ENCODE results near the gene VAV3.

The VAV3 gene

DNA sequence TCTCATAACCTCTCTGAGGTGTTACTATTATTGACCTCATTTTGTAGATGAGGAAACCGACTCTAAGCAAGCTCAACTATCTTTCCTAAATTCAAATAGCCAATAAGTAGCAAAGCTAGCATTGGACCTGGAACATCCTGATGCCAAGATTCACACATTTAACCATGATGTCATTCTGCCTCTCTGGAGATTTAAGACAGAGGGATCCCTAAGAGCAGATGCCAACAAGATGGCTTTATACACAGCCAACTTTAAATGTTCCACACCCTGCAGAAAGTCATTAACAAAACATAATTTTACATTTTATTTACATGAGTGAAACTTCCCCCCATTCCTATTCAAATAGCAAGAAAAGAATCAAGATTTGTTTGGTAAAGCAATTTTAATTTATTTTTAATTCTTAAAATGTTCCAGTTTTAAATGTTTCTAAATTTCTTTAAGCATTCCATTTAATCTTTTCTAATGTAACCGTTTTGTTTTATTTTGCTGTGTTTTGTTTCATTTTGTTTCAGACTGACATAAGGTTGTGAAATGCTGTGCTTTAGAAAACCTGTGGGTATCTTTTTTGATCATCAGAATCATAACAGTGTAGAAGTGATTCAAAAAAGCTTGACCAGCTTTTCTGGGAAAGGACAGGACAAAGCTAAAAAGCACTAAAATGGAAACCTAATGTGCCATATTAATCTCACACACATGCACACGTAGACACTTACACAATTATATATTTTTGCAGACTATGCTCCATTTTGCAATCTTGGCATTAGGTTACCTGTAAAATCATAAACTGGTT, 7.6 kb upstream of the VAV3 start:
- no peak for DNase-seq

DNA sequence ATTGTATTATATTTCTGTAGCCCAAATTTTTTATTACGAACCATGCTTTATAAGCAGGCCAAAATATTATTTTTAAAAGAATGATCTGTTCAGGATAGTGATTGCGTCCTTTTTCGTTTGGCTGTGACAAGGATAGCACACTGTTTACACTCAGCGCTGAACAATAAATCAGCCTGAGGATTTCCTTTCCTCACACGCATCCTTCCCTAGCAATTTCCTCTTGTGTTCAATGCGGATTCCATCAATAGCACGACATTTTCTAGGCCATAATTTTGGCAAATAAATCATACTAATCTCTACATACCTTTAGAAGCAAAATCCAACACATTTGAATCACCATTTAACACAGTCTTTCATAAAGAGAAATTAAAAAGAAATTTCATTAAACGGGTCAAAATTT, 1.6 kb upstream of the VAV3 start:
- no peak for DNase-seq

- DNase-seq: peak; percentile 48
Observed at GRCh38 chr1:107964336-107965109, 457 bp downstream of the VAV3 start.

DNA sequence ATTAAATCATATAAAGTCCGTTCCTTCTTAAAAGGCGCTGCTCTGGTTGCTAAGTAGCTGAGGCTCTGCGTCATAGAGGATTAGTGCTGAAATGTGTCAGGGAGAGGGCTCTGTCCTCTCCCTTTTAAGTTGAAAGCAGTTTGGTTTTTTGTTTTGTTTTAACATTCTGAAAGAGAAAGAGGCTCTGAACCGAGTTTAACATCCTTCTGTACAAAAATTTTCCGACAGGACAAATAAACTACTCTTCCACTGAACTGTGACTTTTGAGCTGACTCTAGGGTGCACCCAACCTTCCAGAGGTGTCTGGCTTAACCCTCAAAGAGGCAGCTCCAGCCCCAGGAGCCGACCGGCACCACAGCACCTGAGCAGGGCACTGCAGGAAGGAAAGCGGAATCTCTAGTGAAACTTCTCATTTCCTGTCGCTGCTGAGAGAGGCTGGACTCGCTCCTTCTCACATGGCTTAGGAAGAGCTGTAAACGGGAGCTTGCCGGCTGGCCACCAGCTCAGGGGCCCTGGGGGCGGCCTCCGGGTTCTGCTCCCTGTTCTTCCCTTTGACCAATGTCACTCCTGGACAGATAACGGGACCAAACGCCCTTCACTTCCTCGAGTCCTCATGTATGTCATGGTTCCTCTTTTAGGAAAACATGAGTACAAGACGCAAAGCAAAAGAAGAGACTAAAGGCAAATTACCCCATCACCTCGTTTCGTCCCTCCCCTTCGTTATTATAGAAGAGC, 1.2 kb downstream of the VAV3 start:
- peak; percentile 62 for DNase-seq

GRCh38 chr1:107963008-107963407, 2.0 kb downstream of the VAV3 start:
- DNase-seq: no peak

GRCh38 chr1:107954719-107955415, 10.1 kb downstream of the VAV3 start:
- DNase-seq: no peak

GRCh38 chr1:107954126-107954525, 10.9 kb downstream of the VAV3 start:
- no peak for DNase-seq

- no peak for DNase-seq
Observed at GRCh38 chr1:107953556-107953955, 11.4 kb downstream of the VAV3 start.

- DNase-seq: no peak
Observed at GRCh38 chr1:107952989-107953388, 12.0 kb downstream of the VAV3 start.

DNA sequence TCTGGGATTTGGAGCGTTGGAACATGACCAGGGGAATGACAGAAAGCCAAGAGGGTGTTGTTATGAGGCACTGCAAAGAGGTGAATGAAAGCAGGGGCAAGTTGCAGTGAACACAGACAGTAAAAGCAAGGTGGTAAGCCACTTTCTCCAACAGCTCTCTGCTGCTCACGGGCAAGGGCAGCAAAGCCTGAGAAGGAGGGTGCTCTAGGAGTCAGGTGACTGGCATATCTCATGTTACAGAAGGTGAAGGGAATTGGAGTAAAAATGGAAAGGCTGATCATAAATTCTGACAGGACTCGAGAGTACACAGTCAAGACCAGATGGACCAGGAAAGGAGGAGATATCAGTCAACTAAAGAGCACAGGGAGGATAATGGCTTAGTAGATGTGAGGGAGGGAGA, 14.5 kb downstream of the VAV3 start:
- DNase-seq: no peak

DNA sequence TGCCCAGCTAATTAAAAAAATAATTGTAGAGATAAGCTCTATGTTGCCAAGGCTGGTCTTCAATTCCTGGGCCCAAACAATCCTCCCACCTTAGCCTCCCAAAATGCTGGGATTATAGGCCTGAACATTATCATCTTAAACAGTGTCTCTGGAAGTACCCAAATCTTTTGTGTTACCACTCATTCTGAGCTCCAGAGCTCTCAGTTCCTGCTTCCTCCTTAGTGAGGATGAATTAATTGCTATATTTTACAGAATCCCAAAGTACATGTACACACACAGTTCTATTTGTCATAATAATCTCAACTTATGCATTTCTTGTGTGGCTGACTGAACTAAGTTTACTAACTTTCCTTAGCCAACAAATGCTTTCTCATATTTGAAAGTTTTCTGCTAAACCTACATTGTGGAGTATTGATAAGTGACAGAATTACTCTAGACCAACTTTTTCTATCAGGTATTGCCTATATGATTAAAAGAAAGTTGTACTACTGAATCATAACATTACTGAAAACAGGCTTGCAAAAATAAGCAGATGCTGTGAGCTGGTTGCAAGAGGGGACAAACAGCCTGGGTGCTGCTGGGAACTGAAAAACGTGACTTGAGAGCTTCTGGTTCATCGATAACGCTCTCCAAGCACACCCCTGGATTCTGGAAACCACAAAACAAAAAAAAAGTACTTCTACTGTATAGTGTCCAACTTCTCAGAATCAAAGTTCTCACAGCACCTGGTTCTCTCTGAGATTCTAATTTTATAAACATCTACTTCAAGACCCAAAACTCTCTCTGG, 15.3 kb downstream of the VAV3 start:
- no peak for DNase-seq

GRCh38 chr1:107946794-107947193, 18.2 kb downstream of the VAV3 start:
- no peak for DNase-seq

DNA sequence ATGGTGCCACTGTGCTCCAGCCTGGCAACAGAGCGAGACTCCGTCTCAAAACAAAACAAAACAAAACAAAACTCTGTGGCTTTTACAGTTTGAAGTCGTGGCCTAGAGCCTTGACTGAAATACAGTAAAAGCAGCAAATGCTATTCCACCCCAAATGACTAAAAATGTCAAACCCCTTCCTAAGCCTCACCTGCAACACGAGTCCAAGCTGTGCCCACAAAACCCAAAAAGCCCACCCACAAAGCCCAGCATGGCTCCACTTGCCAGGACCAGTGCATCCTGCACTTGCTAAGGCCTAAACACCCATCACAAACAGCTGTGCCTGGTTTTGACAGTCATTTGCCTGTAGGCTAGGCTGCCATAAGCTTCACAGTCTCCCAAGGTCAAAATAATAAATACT, 21.3 kb downstream of the VAV3 start:
- no peak for DNase-seq

DNA sequence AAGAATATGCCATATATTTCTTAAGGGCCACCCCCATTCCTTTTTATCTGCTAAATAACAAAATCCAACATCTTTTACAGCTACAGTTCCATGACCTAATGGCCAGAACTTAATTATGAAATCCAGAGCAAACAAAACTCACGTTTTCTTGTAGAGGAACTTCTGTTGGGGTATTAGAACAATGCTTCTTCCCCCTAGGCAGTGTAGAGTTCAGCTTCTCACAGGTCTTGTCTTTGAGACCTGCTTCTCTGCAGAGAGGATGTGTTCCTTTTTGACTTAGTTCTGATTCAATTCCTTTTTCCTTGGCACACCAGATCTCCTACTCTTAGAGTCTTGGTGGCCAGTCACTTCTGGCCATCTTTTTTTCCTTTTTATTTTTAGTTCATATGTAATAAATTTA, 22.2 kb downstream of the VAV3 start:
- DNase-seq: no peak

GRCh38 chr1:107941531-107941930, 23.4 kb downstream of the VAV3 start:
- no peak for DNase-seq

GRCh38 chr1:107941123-107941522, 23.9 kb downstream of the VAV3 start:
- DNase-seq: no peak

DNA sequence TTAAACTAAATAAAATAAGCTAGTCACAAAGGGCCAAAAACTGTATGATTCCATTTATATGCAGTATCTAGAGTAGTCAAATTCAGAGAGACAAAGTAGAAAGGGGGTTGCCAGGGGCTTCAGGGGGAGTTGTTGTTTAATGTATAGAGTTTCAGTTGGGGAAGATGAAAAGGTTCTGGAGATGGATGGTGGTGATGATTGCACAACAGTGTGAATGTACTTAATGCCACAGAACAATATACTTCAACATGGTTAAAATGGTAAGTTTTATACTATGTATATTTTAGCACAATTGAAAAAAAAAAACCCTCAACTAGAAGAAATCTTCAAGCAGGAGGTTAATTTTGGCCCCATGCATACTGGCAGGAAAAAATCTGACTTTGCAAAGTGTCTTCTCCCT, 24.3 kb downstream of the VAV3 start:
- no peak for DNase-seq

DNA sequence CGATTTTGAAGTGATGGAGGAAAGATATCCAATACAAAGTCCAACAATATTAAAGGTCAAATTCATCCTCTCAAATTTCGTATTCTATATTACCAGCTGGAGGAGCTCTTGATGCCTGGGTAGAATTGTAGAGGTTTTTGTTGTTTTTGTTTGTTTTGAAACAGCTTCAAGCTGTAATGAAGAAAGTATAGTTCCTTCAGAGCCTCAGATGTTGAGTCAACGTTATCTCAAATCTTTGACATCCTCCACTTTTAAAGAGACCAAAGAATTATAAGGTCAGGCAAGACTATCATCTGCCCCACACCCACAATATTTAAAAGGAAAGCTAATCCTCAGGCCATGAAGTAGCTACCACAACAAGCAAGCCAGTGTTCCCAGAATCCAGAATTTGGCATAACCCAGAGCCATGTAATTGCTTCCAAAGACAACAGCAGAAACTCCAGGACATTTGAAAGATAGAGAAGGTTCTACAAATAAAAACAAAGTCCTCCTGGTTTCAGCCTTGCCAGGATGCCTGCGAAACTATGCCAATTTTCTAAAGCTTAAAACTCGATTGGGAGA, 24.9 kb downstream of the VAV3 start:
- DNase-seq: no peak

DNA sequence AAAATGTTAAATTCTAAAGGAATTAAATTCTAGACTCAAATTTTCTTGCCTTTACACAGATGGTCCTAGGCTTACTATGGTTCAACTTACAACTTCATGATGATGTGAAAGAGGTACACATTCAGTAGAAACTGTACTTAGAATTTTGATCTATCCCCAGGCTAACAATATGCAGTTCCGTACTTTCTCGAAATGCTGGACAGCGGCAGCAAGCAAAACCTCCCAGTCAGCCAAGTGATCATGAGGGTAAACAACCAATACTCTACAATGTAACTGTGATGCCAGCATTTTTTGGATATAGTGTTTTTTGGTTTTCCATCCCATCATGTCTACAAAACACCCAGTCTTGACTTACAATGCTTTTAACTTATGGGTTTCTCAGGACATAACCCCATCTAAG, 25.7 kb downstream of the VAV3 start:
- DNase-seq: no peak

DNA sequence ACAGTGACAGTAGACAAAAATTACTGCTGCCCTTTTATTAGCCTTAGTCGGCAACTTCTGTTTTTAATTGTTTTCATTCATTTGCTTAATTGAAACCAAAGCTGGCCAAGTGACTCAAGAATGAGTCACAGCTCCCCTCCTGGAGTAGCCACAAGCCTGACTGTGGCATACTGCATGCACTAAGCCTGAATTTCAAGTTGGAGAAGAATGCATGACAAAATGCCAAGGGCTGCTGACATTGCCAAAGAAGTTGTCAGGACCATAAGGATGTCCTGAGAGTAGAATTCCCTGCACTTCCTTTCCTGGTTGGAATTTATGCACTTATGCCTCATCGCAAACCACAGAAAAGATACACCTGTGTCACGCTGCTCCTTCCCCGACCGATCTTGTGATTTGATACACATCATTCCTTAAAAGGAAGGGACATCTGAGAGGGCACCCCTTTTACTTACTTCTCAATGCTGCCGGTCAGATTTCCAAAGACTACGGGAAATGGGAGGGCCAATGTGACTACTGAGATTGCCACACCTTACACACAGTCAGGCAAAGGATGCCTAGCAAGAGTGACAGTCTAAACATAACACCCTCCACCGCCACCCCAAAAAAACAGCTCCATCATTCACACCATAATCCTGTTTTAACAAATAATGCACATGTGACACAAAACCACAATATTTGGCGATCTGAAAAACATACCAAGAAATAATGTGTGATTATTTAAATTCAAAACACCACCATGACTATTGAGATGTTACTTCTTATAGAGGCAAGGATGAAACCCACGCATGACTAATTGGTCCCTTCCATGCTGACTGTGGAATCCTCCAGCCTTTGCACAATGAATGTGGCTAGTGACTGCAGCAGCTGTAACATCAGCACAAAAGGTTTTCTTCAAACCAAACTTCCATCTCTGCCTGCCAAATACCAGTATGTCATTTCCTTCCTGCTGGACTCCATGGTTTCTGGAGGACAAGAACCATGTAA, 28.2 kb downstream of the VAV3 start:
- DNase-seq: peak; percentile 58
